ENCODE measurements around the gene ABHD17C. TPM values are rescaled to one million over a fixed set of nuclear protein-coding genes. Genes with fewer than 3 reads are reported as not detected.
A peak's percentile ranks its signal among the peaks of the same experiment; 100 is the strongest.
"Not testable (repeated sequence)": the region's sequence is repeated elsewhere in the genome, so short reads cannot be mapped to it uniquely, and the experiment has no call there.

The ABHD17C gene
- 7.9 TPM for total RNA-seq

GRCh38 chr15:80695099-80695910 lies at the start of gene ABHD17C:
Gene ABHD17C (plus strand): TSS chr15:80695310. CDS start chr15:80695430, 120 bp downstream.
- DNase-seq: peak; percentile 67

- no peak for DNase-seq
Observed at GRCh38 chr15:80645494-80646065, 49.5 kb upstream of the ABHD17C start.

- not testable (repeated sequence) for DNase-seq
Observed at GRCh38 chr15:80647424-80647823, 47.7 kb upstream of the ABHD17C start.

GRCh38 chr15:80654299-80654698 lies 40.8 kb upstream of the ABHD17C start:
- DNase-seq: no peak

- no peak for DNase-seq
Observed at GRCh38 chr15:80659375-80659774, 35.7 kb upstream of the ABHD17C start.

- peak; percentile 46 for DNase-seq
Observed at GRCh38 chr15:80660119-80660518, 35.0 kb upstream of the ABHD17C start.

- no peak for DNase-seq
Observed at GRCh38 chr15:80662129-80662528, 33.0 kb upstream of the ABHD17C start.

- no peak for DNase-seq
Observed at GRCh38 chr15:80662757-80663553, 32.2 kb upstream of the ABHD17C start.

GRCh38 chr15:80665151-80665550 lies 30.0 kb upstream of the ABHD17C start:
- DNase-seq: no peak

- DNase-seq: no peak
Observed at GRCh38 chr15:80667936-80668335, 27.2 kb upstream of the ABHD17C start.

- no peak for DNase-seq
Observed at GRCh38 chr15:80668546-80669236, 26.4 kb upstream of the ABHD17C start.

- DNase-seq: no peak
Observed at GRCh38 chr15:80669663-80670273, 25.3 kb upstream of the ABHD17C start.

GRCh38 chr15:80673561-80674244 lies 21.4 kb upstream of the ABHD17C start:
- DNase-seq: no peak

GRCh38 chr15:80674245-80674614 lies 20.9 kb upstream of the ABHD17C start:
- no peak for DNase-seq

- no peak for DNase-seq
Observed at GRCh38 chr15:80677041-80677440, 18.1 kb upstream of the ABHD17C start.

- no peak for DNase-seq
Observed at GRCh38 chr15:80679167-80679803, 15.8 kb upstream of the ABHD17C start.

GRCh38 chr15:80679804-80680175 lies 15.3 kb upstream of the ABHD17C start:
- DNase-seq: no peak

GRCh38 chr15:80682201-80682600 lies 12.9 kb upstream of the ABHD17C start:
- DNase-seq: no peak

- no peak for DNase-seq
Observed at GRCh38 chr15:80684697-80685096, 10.4 kb upstream of the ABHD17C start.

- no peak for DNase-seq
Observed at GRCh38 chr15:80685628-80686027, 9.5 kb upstream of the ABHD17C start.

GRCh38 chr15:80689294-80689693 lies 5.8 kb upstream of the ABHD17C start:
- DNase-seq: no peak
